ENCODE results near the gene SETD7. TPM values are rescaled to one million over a fixed set of nuclear protein-coding genes. Genes with fewer than 3 reads are reported as not detected.

SETD7 gene
- polyA plus RNA-seq, 3 donors = 14.1 to 16.8 (median 15.4) TPM

GRCh38 chr4:139511320-139511719, 44.7 kb downstream of the SETD7 start:
- H3K27me3 Mint-ChIP-seq (ENCODE audit: low read depth in 3 of 3) = no peaks in the 10 kb centered on the region
- no peak overlapping the region for H2AFZ ChIP-seq (ENCODE audit: insufficient read depth, low read depth, low read length, poor library complexity, severe bottlenecking)
- no peak overlapping the region for H3K9ac ChIP-seq (ENCODE audit: insufficient read depth, low read length, poor library complexity, severe bottlenecking)
- H3K4me3 Mint-ChIP-seq = no peak overlapping the region
- no peaks in the 10 kb centered on the region for H3K9me3 Mint-ChIP-seq
- no peaks in the 10 kb centered on the region for H3K4me1 ChIP-seq (ENCODE audit: control insufficient read depth in 1 of 2, insufficient read depth in 2 of 2, low read length in 2 of 2)
- no peak for TF ChIP-seq CTCF (IDR thresholded peaks at IDR 0.05)
- no peak overlapping the region for H3K27ac ChIP-seq (ENCODE audit: low read depth in 1 of 2, low read length in 2 of 2)
- no peak overlapping the region for H3K4me2 ChIP-seq (replicated peaks; ENCODE audit: extremely low read depth, low read length, poor library complexity, severe bottlenecking)
- WGBS (ENCODE audit: insufficient coverage) = 53% methylated on average over 10 of the region's 10 CpGs
- no peaks in the 10 kb centered on the region for H3K79me2 ChIP-seq (ENCODE audit: insufficient read depth, low read length)
- peak in 1 of 3 donors; percentile 23 for DNase-seq
- peaks cover 75 to 97% of the 10 kb centered on the region in 2 donors for H3K36me3 ChIP-seq (replicated peaks in 1 of 2; ENCODE audit: control insufficient read depth in 1 of 2, insufficient read depth in 2 of 2, low read length in 2 of 2)
- H3K36me3 Mint-ChIP-seq = peaks cover 83 to 92% of the 10 kb centered on the region in 2 donors
- peak overlapping the region in 2 of 7 donors; percentile 45 to 55 for H3K27ac Mint-ChIP-seq
- peaks cover 3% of the 10 kb centered on the region for H3K4me1 Mint-ChIP-seq
- H4K20me1 ChIP-seq (ENCODE audit: insufficient read depth, low read length) = peaks cover 7% of the 10 kb centered on the region
- no peaks in the 10 kb centered on the region for H3K27me3 ChIP-seq (ENCODE audit: control insufficient read depth in 2 of 2, insufficient read depth in 2 of 2, low read length in 2 of 2)
- no peaks in the 10 kb centered on the region for H3K9me3 ChIP-seq (replicated peaks in 1 of 2; ENCODE audit: control insufficient read depth in 1 of 2, insufficient read depth in 1 of 2, low read length in 2 of 2)
- no peak overlapping the region for H3K4me3 ChIP-seq (replicated peaks in 1 of 3; ENCODE audit: low read depth in 2 of 3, low read length in 3 of 3)
- intact Hi-C loops (cut with micrococcal nuclease) = no loop called here

- Mint-ChIP-seq H3K4me1 (peaks cover 10% of the 10 kb centered on the region), H3K27ac (peak overlapping the region in 2 of 7 donors; percentile 61 to 78), H3K36me3 (peaks cover 78 to 88% of the 10 kb centered on the region in 2 donors), H3K9me3 (no peaks in the 10 kb centered on the region), H3K4me3 (no peak overlapping the region), H3K27me3 (ENCODE audit: low read depth in 3 of 3) (no peaks in the 10 kb centered on the region)
- Histone ChIP-seq H3K9me3 (replicated peaks in 1 of 2; ENCODE audit: control insufficient read depth in 1 of 2, insufficient read depth in 1 of 2, low read length in 2 of 2) (no peaks in the 10 kb centered on the region), H2AFZ (ENCODE audit: insufficient read depth, low read depth, low read length, poor library complexity, severe bottlenecking) (no peak overlapping the region), H3K79me2 (ENCODE audit: insufficient read depth, low read length) (no peaks in the 10 kb centered on the region), H3K4me1 (ENCODE audit: control insufficient read depth in 1 of 2, insufficient read depth in 2 of 2, low read length in 2 of 2) (peaks cover 0 to 5% of the 10 kb centered on the region in 2 donors), H3K27ac (ENCODE audit: low read depth in 1 of 2, low read length in 2 of 2) (no peak overlapping the region), H3K4me2 (replicated peaks; ENCODE audit: extremely low read depth, low read length, poor library complexity, severe bottlenecking) (no peak overlapping the region), H3K36me3 (replicated peaks in 1 of 2; ENCODE audit: control insufficient read depth in 1 of 2, insufficient read depth in 2 of 2, low read length in 2 of 2) (peaks cover 66 to 97% of the 10 kb centered on the region in 2 donors), H3K27me3 (ENCODE audit: control insufficient read depth in 2 of 2, insufficient read depth in 2 of 2, low read length in 2 of 2) (no peaks in the 10 kb centered on the region), H3K9ac (ENCODE audit: insufficient read depth, low read length, poor library complexity, severe bottlenecking) (no peak overlapping the region), H4K20me1 (ENCODE audit: insufficient read depth, low read length) (peaks cover 7% of the 10 kb centered on the region), H3K4me3 (replicated peaks in 1 of 3; ENCODE audit: low read depth in 2 of 3, low read length in 3 of 3) (no peak overlapping the region)
- intact Hi-C loops (cut with micrococcal nuclease) = no loop called here
- 80% methylated on average over 3 of the region's 6 CpGs for WGBS (ENCODE audit: insufficient coverage)
- TF ChIP-seq CTCF (IDR thresholded peaks at IDR 0.05) = no peak
- no peak for DNase-seq
Measured at GRCh38 chr4:139509727-139510410, 46.1 kb downstream of the SETD7 start.

All from CD14-positive monocyte (primary cell).